Measurements from ENCODE around the gene MEF2C.

The MEF2C gene

GRCh38 chr5:88708021-88708420 lies 175.0 kb downstream of the MEF2C start:
- DNase-seq = no peak

- DNase-seq = no peak
Observed at GRCh38 chr5:88707216-88707965, 175.6 kb downstream of the MEF2C start.

- no peak for DNase-seq
Observed at GRCh38 chr5:88702332-88702731, 180.7 kb downstream of the MEF2C start.

- no peak for DNase-seq
Observed at GRCh38 chr5:88700121-88700520, 182.9 kb downstream of the MEF2C start.

- no peak for DNase-seq
Observed at GRCh38 chr5:88698290-88698689, 184.7 kb downstream of the MEF2C start.

- no peak for DNase-seq
Observed at GRCh38 chr5:88696466-88696865, 186.5 kb downstream of the MEF2C start.

- DNase-seq = no peak
Observed at GRCh38 chr5:88695931-88696330, 187.1 kb downstream of the MEF2C start.

- no peak for DNase-seq
Observed at GRCh38 chr5:88695232-88695631, 187.8 kb downstream of the MEF2C start.

GRCh38 chr5:88694023-88694679 lies 188.8 kb downstream of the MEF2C start:
- no peak for DNase-seq

GRCh38 chr5:88693071-88693932 lies 189.7 kb downstream of the MEF2C start:
- no peak for DNase-seq

GRCh38 chr5:88691945-88692868 lies 190.8 kb downstream of the MEF2C start:
- DNase-seq = no peak

- DNase-seq = no peak
Observed at GRCh38 chr5:88691230-88691582, 191.8 kb downstream of the MEF2C start.

GRCh38 chr5:88690409-88691229 lies 192.4 kb downstream of the MEF2C start:
- peak; percentile 69 for DNase-seq

- DNase-seq = no peak
Observed at GRCh38 chr5:88689668-88690408, 193.1 kb downstream of the MEF2C start.

GRCh38 chr5:88688984-88689667 lies 193.9 kb downstream of the MEF2C start:
- no peak for DNase-seq

- no peak for DNase-seq
Observed at GRCh38 chr5:88688156-88688983, 194.6 kb downstream of the MEF2C start.

GRCh38 chr5:88687373-88687911 lies 195.5 kb downstream of the MEF2C start:
- no peak for DNase-seq

GRCh38 chr5:88686726-88687125 lies 196.3 kb downstream of the MEF2C start:
- DNase-seq = no peak
